SK-N-SH treated with all-trans-retinoic acid at 6 μM for 48 hours (cell line): ENCODE results near the gene DCAF7.

ENCODE experiments used
- ARNTL ChIP-seq: fragments of 450-650 bp; formaldehyde crosslinking; IDR thresholded peaks from 2 replicates; pipeline ENCODE4 v1.5.0; 2020; ENCODE audit warnings: low read depth, mild to moderate bottlenecking, moderate library complexity, borderline replicate concordance
- BACH2 ChIP-seq: fragments of 250-450 bp; sonication (Bioruptor Pico); IDR thresholded peaks from 2 replicates; pipeline ENCODE4 v1.9.0; 2021; ENCODE audit warnings: mild to moderate bottlenecking, borderline replicate concordance
- CREB5 ChIP-seq: fragments of 250-450 bp; sonication (Bioruptor Pico); IDR thresholded peaks from 2 replicates; pipeline ENCODE4 v1.5.1; 2020; ENCODE audit warnings: low read depth, mild to moderate bottlenecking, moderate library complexity
- CSRNP3 ChIP-seq: fragments of 250-450 bp; sonication (Bioruptor Pico); IDR thresholded peaks from 2 replicates; pipeline ENCODE4 v1.5.1; 2021; ENCODE audit warnings: mild to moderate bottlenecking, moderate library complexity
- PATZ1 ChIP-seq: fragments of 250-450 bp; sonication (Bioruptor Pico); IDR thresholded peaks from 2 replicates; pipeline ENCODE4 v1.8.0; 2020; ENCODE audit warnings: mild to moderate bottlenecking, moderate library complexity, borderline replicate concordance
- POU6F1 ChIP-seq: fragments of 250-450 bp; sonication (Bioruptor Pico); IDR thresholded peaks from 2 replicates; pipeline ENCODE4 v1.8.0; 2021; ENCODE audit warnings: low read depth, mild to moderate bottlenecking, moderate library complexity, borderline replicate concordance
- TOX ChIP-seq: fragments of 250-450 bp; sonication (Bioruptor Pico); IDR thresholded peaks from 2 replicates; pipeline ENCODE4 v1.8.0; 2021; ENCODE audit warnings: mild to moderate bottlenecking, moderate library complexity, borderline replicate concordance
- TSHZ2 ChIP-seq: fragments of 250-450 bp; sonication (Bioruptor Pico); IDR thresholded peaks from 2 replicates; pipeline ENCODE4 v1.5.0; 2020; ENCODE audit warnings: mild to moderate bottlenecking, moderate library complexity
- ZFP3 ChIP-seq: fragments of 250-450 bp; sonication (Bioruptor Pico); IDR thresholded peaks from 2 replicates; pipeline ENCODE4 v1.5.0; 2020; ENCODE audit warnings: mild to moderate bottlenecking, moderate library complexity
- ZNF8 ChIP-seq: fragments of 450-650 bp; formaldehyde crosslinking; IDR thresholded peaks from 2 replicates; pipeline ENCODE4 v1.5.0; 2020; ENCODE audit warnings: mild to moderate bottlenecking, moderate library complexity

GRCh38 chr17:63534078-63534570 lies 16.2 kb upstream of the DCAF7 start:
- no peak for TF ChIP-seq PATZ1 (CRISPR knock-in tag)
- no peak for TF ChIP-seq CREB5 (CRISPR knock-in tag)
- no peak for TF ChIP-seq POU6F1 (CRISPR knock-in tag)
- TF ChIP-seq ZNF8 (CRISPR knock-in tag), result no peak
- TF ChIP-seq BACH2 (CRISPR knock-in tag), result no peak
- TF ChIP-seq CSRNP3 (CRISPR knock-in tag), result no peak
- no peak for TF ChIP-seq ARNTL
- no peak for TF ChIP-seq ZFP3 (CRISPR knock-in tag)
- TF ChIP-seq TOX (CRISPR knock-in tag), result no peak
- TF ChIP-seq TSHZ2 (CRISPR knock-in tag), result no peak
